ENCODE data around the gene DGKG.

The DGKG gene

GRCh38 chr3:186167646-186168395 lies 194.2 kb downstream of the DGKG start:
- DNase-seq = no peak

GRCh38 chr3:186166491-186167288 lies 195.3 kb downstream of the DGKG start:
- DNase-seq = no peak

GRCh38 chr3:186166036-186166435 lies 196.0 kb downstream of the DGKG start:
- DNase-seq = no peak

- DNase-seq = no peak
Observed at GRCh38 chr3:186165331-186165730, 196.7 kb downstream of the DGKG start.

GRCh38 chr3:186164696-186165095 lies 197.3 kb downstream of the DGKG start:
- DNase-seq = no peak

- DNase-seq = no peak
Observed at GRCh38 chr3:186162221-186162620, 199.8 kb downstream of the DGKG start.

- DNase-seq = no peak
Observed at GRCh38 chr3:186160691-186161243, 201.3 kb downstream of the DGKG start.

- no peak for DNase-seq
Observed at GRCh38 chr3:186154641-186155040, 207.4 kb downstream of the DGKG start.

GRCh38 chr3:186152889-186153292 lies 209.1 kb downstream of the DGKG start:
- no peak for DNase-seq

GRCh38 chr3:186152361-186152798 lies 209.7 kb downstream of the DGKG start:
- DNase-seq = no peak

GRCh38 chr3:186151077-186151971 lies 210.7 kb downstream of the DGKG start:
- DNase-seq = no peak

GRCh38 chr3:186150041-186150830 lies 211.8 kb downstream of the DGKG start:
- DNase-seq = no peak

GRCh38 chr3:186149319-186149960 lies 212.6 kb downstream of the DGKG start:
- no peak for DNase-seq

- no peak for DNase-seq
Observed at GRCh38 chr3:186144257-186144656, 217.8 kb downstream of the DGKG start.

- DNase-seq = no peak
Observed at GRCh38 chr3:186143250-186143649, 218.8 kb downstream of the DGKG start.

GRCh38 chr3:186142393-186142932 lies 219.6 kb downstream of the DGKG start:
- DNase-seq = no peak

- DNase-seq = no peak
Observed at GRCh38 chr3:186141790-186142189, 220.2 kb downstream of the DGKG start.

- DNase-seq = no peak
Observed at GRCh38 chr3:186138272-186138981, 223.6 kb downstream of the DGKG start.

GRCh38 chr3:186137051-186137685 lies 224.9 kb downstream of the DGKG start:
- no peak for DNase-seq

- no peak for DNase-seq
Observed at GRCh38 chr3:186133980-186134379, 228.1 kb downstream of the DGKG start.

Measured in GOT3 (cell line).